Upper lobe of left lung (tissue), 6 donors: ENCODE data around the gene C2orf42. TPM values are rescaled to one million over a fixed set of nuclear protein-coding genes. Genes with fewer than 3 reads are reported as not detected.
"Not testable (repeated sequence)": the region's sequence is repeated elsewhere in the genome, so short reads cannot be mapped to it uniquely, and the experiment has no call there.

Experiments used
- ATAC-seq, 2 donors: fragments of 200-7000 bp; cut with Tn5 transposase; one replicate each; pipeline ENCODE4 v1.9.1; 2022; ENCODE audit warnings: mild to moderate bottlenecking in 2 of 2, moderate library complexity in 2 of 2; ENCODE audit not compliant: low FRiP score in 2 of 2
- DNase-seq, 2 donors: peaks; one replicate each; pipeline ENCODE4 v3.0.0-alpha.2; 2019 to 2020
- H3K27ac ChIP-seq, 4 donors: fragments of 200-600 bp; sonication (generic); one replicate each; pipeline ENCODE4 v1.5.1; 2016 to 2019
- H3K27me3 ChIP-seq, 4 donors: fragments of 200-600 bp; sonication (generic); one replicate each; pipeline ENCODE4 v1.5.1; 2017 to 2019
- H3K36me3 ChIP-seq, 4 donors: fragments of 200-600 bp; sonication (generic); one replicate each; pipeline ENCODE4 v1.5.1; 2016 to 2019
- H3K4me1 ChIP-seq, 4 donors: fragments of 200-600 bp; sonication (generic); one replicate each; pipeline ENCODE4 v1.5.1; 2018 to 2019
- H3K4me3 ChIP-seq, 4 donors: fragments of 200-600 bp; sonication (generic); one replicate each; pipeline ENCODE4 v1.5.1; 2017 to 2019; ENCODE audit warnings: mild to moderate bottlenecking in 2 of 4, moderate library complexity in 1 of 4
- H3K9me3 ChIP-seq, 4 donors: fragments of 200-600 bp; sonication (generic); one replicate each; pipeline ENCODE4 v1.5.1; 2018 to 2019
- CTCF ChIP-seq, 6 experiments: fragments of 450-650 bp in 4 of 6; fragments of 200-600 bp in 2 of 6; sonication (generic) in 2 of 6; IDR thresholded peaks; one replicate each; pipeline ENCODE4 v1.5.1; 2016 to 2019; ENCODE audit warnings: antibody characterized with exemption in 6 of 6
- EP300 ChIP-seq, 4 donors: sonication (generic); formaldehyde crosslinking; IDR thresholded peaks; one replicate each; pipeline ENCODE4 v1.5.1; 2017; ENCODE audit warnings: antibody characterized with exemption in 4 of 4, control low read depth in 2 of 4
- POLR2A ChIP-seq, 4 donors: fragments of 450-650 bp; IDR thresholded peaks; one replicate each; pipeline ENCODE4 v1.5.1; 2016 to 2017; ENCODE audit warnings: antibody characterized with exemption in 4 of 4, mild to moderate bottlenecking in 2 of 4
- POLR2AphosphoS5 ChIP-seq, 2 donors: sonication (generic); formaldehyde crosslinking; IDR thresholded peaks; one replicate each; pipeline ENCODE4 v1.5.1; 2017; ENCODE audit warnings: antibody characterized with exemption in 2 of 2
- WGBS, 2 donors: methylation state at CpG; one replicate each; pipeline ENCODE4 v1.1.5; 2017 to 2018; 5-methylcytosine and 5-hydroxymethylcytosine counted together
- total RNA-seq, 6 donors: library from RNA; depleted of rRNA in 4 of 6; stranded (reverse); fragments of >200 nt in 4 of 6; gene quantifications; one replicate each; pipeline versions ENCODE4 v1.1.0 to v1.2.1, GENCODE V29; 2016 to 2021
- donor health status: DM: no; HTN: no; CAD: no; lungs with moderate emphysema.
- donor health status: DM: no; HTN: yes; CAD: no; lungs with severe emphysema.

Gene C2orf42
- total RNA-seq, 6 donors from 2014 or later = 7.8 to 15.0 (median 12.4) TPM

DNA sequence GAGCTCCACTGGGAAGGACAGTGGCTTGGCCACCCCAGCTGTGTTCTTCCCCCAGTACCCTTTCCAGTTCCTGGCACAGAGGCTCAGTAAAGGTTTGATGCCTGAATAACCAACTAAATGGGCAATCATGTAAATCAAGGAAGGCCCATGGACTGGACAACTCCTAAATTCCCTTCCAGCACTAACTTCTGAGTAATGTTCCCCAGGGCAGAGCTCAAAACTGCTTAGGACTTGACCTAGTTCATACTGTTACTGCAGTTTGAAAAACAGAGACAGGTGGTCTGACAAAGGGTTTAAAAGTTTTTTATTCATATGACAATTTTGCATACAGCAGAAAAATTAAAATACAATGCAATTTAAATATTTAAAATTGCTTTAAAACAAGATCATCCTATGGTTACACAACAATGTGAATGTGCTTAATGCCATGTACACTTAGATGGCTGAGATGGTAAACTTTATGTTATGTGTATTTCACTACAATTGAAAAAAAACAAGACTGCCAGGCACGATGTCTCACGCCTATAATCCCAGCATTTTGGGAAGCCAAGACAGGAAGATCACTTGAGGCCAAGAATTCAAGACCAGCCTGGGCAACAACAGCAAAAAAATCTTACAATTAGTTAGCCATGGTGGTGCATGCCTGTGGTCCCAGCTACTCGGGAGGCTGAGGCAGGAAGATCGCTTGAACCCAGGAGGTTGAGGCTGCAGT, 77.3 kb downstream of the C2orf42 start:
- H3K27ac ChIP-seq = no peak overlapping the region
- DNase-seq (no peak), ATAC-seq (no peak)
- no peak for TF ChIP-seq POLR2AphosphoS5 (IDR thresholded peaks at IDR 0.05)
- no peak for TF ChIP-seq EP300 (IDR thresholded peaks at IDR 0.05)
- no peak for TF ChIP-seq POLR2A (IDR thresholded peaks at IDR 0.05)
- no peak for TF ChIP-seq CTCF (IDR thresholded peaks at IDR 0.05)
- H3K4me3 ChIP-seq = no peak overlapping the region
- 84 to 88% methylated on average over 4 of the region's 4 CpGs for WGBS, 2 donors
- no peaks in the 10 kb centered on the region for H3K36me3 ChIP-seq
- H3K27me3 ChIP-seq = no peaks in the 10 kb centered on the region
- H3K4me1 ChIP-seq = peaks cover 1 to 33% (median 3%) of the 10 kb centered on the region in 4 donors
- H3K9me3 ChIP-seq = no peaks in the 10 kb centered on the region

DNA sequence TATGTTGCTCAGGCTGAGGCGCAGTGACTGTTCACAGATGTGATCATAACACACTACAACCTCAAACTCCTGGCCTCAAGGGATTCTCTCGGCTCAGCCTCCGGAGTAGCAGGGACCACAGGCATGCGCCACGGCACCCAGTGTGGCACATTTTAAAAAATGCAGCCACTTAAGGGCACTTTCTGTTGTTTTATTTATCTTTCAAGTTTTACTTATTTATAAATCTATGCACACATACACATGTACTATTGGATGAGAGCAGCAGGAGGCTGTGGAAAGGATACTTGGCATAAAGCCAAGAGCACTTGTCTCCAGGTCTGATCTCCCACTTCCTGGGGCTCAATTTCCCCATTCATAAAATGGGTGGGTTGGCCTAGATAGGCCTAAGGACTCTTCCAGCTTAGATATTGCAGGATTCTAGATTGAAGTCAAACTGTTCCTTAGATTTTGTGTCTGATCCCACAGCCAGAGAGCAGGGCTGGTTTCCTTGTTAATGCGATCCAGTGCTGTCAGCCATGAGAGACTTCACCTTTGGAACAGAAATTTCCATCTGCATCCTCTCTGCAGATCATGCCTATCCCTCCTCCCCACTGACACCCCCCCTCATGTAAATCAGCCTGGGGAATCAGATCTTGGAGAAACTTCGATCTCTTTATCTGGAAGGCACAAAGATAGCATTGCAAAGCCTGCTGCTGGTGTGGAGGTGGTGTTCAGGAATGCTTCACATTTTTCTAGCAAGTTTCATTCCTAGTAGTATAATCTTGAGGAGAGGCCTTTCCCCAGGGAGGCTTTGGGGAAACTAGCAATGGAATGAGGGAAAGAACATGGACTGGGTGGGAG, 78.8 kb downstream of the C2orf42 start:
- TF ChIP-seq CTCF (IDR thresholded peaks at IDR 0.05) (no peak), EP300 (IDR thresholded peaks at IDR 0.05) (no peak), POLR2A (IDR thresholded peaks at IDR 0.05) (no peak), POLR2AphosphoS5 (IDR thresholded peaks at IDR 0.05) (no peak)
- no peak overlapping the region for H3K4me3 ChIP-seq
- no peaks in the 10 kb centered on the region for H3K27me3 ChIP-seq
- no peaks in the 10 kb centered on the region for H3K9me3 ChIP-seq
- 91 to 92% methylated on average over 7 of the region's 7 CpGs for WGBS, 2 donors
- H3K36me3 ChIP-seq = no peaks in the 10 kb centered on the region
- DNase-seq (no peak), ATAC-seq (no peak)
- peak overlapping the region in 2 of 4 donors; percentile 50 to 77 for H3K27ac ChIP-seq
- peaks cover 8 to 29% (median 11%) of the 10 kb centered on the region in 4 donors for H3K4me1 ChIP-seq

DNA sequence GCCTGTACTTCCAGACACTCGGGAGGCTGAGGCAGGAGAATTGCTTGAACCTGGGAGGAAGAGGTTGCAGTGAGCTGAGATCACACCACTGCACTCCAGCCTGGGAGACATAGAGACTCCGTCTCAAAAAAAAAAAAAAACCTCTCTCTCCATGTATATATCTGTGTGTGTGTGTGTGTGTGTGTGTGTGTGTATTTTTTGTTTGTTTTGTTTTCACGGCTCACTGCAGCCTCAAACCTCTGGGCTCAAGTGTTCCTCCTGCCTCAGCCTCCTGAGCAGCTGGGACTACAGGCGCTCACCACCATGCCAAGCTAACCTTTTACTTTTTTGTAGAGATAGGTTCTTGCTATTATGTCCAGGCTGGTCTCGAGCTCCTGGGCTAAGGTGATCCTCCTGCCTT, 80.4 kb downstream of the C2orf42 start:
- not testable (repeated sequence) for H3K27me3 ChIP-seq, ATAC-seq, H3K9me3 ChIP-seq, H3K36me3 ChIP-seq, H3K4me3 ChIP-seq, DNase-seq
- WGBS, 2 donors = 87 to 96% methylated on average over 5 of the region's 5 CpGs
- peak overlapping the region in 3 of 4 donors; percentile 35 to 77 (median 50) for H3K27ac ChIP-seq
- peaks cover 8 to 25% (median 11%) of the 10 kb centered on the region in 4 donors for H3K4me1 ChIP-seq

DNA sequence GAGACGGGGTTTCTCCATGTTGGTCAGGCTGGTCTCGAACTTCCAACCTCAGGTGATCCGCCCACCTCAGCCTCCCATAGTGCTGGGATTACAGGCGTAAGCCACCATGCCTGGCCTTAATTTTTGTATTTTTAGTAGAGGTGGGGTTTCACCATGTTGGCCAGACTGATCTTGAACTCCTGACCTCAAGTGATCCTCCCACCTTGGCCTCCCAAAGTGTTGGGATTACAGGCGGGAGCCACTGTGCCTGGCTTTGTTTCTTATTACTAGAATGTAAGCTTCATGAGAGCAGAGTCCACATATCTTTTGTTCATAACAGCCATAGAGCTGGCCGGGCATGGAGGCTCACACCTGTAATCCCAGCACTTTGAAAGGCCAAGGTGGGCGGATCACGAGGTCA, 84.7 kb downstream of the C2orf42 start:
- H3K27ac ChIP-seq, ATAC-seq, H3K9me3 ChIP-seq, H3K36me3 ChIP-seq, H3K27me3 ChIP-seq, DNase-seq, H3K4me3 ChIP-seq: not testable (repeated sequence)
- WGBS, 2 donors = 94 to 98% methylated on average over 8 of the region's 8 CpGs
- H3K4me1 ChIP-seq = peaks cover 13 to 26% (median 20%) of the 10 kb centered on the region in 4 donors

GRCh38 chr2:70104231-70105111, 86.3 kb downstream of the C2orf42 start:
- Histone ChIP-seq H3K9me3 (no peaks in the 10 kb centered on the region), H3K27me3 (no peaks in the 10 kb centered on the region), H3K4me1 (peaks cover 13 to 26% (median 18%) of the 10 kb centered on the region in 4 donors), H3K27ac (peak overlapping the region in 3 of 4 donors; percentile 5 to 58 (median 47)), H3K36me3 (no peaks in the 10 kb centered on the region), H3K4me3 (peak overlapping the region in 1 of 4 donors; percentile 2)
- TF ChIP-seq POLR2AphosphoS5 (IDR thresholded peaks at IDR 0.05) = no peak
- no peak for TF ChIP-seq EP300 (IDR thresholded peaks at IDR 0.05)
- no peak for TF ChIP-seq POLR2A (IDR thresholded peaks at IDR 0.05)
- no peak for TF ChIP-seq CTCF (IDR thresholded peaks at IDR 0.05)
- ATAC-seq = peak in 1 of 2 donors; percentile 47
- peak in 1 of 2 donors; percentile 55 for DNase-seq
- 43 to 48% methylated on average over 11 of the region's 11 CpGs for WGBS, 2 donors
